GM20431 (cell line): ENCODE results near the gene TNRC6C.

Experiments
- in situ Hi-C: fragments of 300-500 bp; cut with MseI, MboI; formaldehyde crosslinking; loops from one replicate; pipeline ENCODE4 v1.15.0; 2020; ENCODE audit warnings: low sequenced_read_pairs; ENCODE audit not compliant: unreplicated experiment

TNRC6C gene

DNA sequence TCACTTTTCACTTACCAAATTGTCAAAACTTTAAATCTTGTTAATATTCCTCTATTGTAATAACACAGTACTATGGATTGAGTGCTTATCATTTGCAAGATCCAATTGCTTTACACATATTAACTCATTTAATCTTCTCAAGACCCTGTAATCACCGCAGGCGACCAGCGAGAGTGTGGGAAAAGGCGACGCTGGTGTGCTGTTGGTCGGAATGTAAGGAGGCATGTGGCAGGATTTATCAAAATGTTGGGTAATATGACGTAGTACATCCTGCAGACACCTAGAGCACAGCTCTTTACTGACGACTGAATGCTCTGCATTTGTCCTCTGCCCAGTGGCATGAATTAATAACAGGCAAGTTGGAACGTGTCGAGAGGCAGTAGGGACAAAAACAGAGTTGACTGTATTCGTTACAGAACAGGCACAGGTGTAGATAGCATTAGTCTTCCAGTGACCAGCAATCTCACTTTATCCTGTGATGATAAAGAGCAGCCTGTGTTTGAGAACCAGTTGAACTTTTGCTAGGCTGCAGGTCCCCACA lies 80.3 kb downstream of the TNRC6C start:
- in situ Hi-C loops, result no loop called here

DNA sequence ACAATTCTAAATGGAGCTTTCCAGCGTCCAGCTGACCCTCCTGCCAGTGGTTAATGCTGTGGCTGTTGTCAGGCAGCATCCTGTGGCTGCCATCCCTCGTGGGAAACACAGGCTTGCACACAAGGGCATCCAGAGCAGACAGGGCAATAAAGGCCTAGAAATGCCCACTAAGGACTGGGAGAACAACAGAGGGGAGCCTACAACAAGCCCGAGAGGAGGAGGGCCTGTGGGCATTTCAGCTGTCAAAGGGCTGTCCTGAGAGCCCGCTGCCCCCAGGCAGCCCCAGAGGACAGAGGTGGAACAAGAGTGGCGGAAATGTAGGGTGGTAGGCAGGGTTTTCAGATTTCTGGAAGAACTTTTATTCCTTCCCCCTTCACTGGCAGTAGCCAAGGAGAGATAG lies 81.1 kb downstream of the TNRC6C start:
- in situ Hi-C loops, result no loop called here

DNA sequence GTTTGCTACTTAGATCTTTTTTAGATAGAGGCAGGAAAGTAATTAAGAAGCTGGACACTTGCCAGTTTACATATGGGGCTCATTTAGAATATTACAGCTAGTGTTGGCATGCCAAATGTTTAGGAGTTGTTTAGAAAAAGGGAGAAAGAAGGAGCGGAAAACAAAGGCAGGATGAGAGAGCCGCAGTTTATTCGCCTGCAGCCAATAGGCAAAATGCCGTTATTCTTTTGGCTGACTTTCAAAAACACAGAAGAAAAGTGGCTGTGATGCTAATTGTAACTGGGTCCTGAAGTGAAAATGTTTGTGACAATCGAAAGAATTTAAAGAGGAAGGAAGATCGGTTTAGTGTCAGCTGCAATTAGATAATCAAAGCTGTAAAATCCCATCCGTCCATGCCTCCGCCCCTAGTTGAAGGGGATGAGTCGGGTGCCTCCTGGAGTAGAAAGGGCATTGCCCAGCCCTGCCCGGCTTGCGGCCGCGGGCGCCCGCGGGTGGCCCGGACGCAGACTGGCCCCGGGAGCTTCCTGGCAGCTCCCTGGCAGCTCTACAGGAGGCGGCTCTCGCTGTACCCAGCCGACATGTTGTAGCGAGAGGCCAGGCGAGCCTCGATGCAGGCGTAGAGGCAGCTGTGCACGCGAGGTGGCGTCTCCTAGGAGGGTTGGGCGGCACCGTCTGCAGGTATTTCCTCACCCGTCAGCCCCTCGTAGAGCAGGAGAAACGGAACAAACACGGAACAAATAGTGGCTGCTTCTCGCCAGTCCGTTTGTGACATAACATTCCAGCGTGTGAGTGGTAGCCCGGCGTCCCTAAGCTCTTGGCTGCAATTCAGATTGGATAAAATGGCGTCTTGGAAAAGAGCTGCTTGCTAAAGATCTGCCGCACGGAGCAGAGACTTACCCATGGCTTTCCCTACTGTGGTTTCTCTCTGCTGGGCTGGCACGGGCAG lies 82.2 kb downstream of the TNRC6C start:
- in situ Hi-C loops, result no loop called here

DNA sequence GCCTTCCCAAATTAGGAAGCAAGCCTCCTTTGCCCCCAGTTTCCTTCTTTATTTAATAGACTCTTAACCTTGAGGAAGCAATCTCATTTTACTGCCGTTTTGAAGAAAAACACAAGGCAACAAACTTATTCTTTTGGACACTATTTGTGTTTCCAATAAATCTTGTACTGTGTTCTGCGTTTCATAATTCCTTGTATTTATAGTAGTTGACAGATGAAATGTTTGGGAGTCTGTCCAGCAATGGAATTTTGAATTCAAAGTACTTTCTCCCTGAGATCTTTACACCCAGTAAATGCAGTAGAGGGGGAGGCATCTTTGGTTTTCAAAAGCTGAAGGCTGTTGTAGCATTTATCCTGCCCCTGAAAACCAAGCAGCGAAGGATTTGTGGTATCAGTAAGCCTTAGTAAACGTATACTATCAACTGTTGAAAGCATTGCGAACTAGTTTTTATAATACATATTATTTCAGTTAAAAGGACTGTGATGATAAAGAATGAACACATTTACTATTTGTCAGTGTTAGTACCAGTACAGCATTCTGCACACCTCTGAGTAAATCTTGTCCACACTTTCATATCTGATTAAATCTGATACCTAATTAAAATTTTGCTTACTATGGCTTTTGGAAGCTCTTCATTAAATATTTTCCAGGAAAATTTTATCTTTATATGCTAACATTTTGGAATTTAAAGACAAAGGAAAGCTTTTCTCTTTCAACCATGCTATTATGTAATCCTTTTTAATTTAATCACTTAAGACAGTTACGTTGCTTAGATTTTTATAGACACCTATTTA lies 83.1 kb downstream of the TNRC6C start:
- in situ Hi-C loops, result no loop called here

DNA sequence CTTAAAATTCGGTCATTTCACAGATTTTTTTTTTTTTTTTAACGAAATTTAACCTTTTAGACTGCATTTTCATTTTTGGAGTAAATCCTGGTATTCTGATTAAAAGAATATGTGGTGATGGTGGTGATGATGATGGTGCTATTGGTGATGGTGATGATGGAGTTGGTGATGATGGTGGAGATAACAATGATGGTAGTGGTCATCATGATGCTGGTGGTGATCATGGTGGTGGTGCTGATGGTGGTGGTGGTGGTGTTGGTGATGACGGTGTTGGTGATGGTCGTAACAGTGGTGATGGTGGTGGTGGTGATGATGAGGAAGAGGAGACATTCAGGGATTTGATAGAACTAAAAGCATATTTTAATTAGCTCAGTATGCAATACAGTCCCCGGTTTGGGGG lies 84.0 kb downstream of the TNRC6C start:
- in situ Hi-C loops, result no loop called here

DNA sequence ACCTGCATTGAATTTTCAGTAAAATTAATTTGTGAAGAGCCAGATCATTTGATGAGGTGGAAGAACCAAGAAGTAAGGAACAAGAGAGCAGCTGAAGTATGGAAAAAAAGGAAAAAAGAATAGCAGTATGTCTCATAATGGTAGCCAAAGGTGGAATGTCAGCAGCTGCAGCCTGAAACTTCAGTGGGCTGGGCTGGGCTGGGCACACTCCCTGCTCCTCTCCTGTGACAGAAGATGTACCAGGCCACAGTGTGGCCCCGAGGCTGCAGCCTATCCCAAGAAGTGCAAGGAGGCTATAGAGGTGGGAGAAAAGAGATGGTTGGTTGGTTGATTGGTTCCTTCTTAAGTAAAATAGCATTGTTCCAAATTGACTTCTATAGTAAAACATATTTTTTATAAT lies 84.5 kb downstream of the TNRC6C start:
- in situ Hi-C loops, result no loop called here

DNA sequence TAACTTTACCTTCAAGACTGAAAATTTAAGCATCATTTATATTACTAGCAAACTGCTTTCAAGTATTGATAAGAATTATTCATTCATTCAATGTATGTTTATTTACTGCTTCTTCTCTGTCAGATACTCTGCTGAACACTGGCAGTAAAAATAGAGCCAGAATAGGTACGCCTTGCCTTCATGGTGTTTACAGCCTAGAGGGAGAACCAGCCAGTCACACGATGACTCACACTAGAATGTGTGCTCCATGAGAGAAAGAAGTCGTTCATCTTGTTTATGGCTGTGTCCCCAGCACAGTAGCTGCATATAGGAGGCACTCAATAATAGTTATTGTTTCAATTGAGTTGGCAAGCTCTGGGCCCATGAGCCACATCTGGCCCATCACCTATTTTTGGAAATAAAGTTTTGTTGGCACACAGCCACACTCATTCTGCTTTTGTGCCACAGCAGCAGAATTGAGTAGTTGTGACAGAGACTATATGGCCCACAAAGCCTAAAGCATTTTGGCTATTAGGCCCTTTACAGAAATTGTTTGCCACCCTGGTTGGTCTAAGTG lies 85.9 kb downstream of the TNRC6C start:
- in situ Hi-C loops, result no loop called here

DNA sequence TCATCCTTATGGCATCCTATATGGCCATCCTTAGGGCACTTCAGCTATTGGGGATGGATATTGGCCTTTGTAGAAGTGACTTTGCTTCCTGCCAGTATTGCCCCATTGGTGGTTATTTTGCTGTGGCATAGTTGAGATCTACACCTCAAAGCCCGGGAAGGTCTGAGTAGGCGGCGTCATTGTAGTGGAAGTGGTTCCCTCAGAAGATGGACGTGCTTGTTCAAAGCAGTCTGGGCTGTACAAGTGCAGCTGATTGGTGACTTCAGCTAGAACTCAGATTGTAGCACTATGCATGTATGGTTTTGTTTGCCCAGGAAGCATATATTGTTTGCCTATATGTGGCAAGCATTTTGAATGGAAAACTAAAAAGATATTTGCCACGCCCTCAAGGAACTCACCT lies 86.8 kb downstream of the TNRC6C start:
- in situ Hi-C loops, result no loop called here

DNA sequence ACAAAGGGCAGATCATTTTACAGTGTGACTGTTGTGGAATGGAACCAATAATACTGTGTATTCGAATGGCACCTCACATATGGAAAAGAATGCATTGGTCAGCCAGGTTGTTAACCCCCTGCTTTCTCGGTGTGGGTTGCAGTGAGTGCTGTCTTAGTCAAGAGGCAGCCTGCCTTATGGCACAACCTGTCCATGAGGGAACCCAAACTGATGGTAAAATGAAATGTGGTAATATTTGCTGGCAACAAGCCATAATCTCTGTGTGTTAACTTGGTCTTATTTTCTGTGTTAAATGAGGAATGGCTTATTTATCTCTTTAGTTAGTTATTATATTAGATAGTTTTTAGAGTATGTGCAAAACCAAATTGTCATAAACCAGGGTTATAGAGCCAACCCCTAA lies 88.4 kb downstream of the TNRC6C start:
- in situ Hi-C loops, result no loop called here

DNA sequence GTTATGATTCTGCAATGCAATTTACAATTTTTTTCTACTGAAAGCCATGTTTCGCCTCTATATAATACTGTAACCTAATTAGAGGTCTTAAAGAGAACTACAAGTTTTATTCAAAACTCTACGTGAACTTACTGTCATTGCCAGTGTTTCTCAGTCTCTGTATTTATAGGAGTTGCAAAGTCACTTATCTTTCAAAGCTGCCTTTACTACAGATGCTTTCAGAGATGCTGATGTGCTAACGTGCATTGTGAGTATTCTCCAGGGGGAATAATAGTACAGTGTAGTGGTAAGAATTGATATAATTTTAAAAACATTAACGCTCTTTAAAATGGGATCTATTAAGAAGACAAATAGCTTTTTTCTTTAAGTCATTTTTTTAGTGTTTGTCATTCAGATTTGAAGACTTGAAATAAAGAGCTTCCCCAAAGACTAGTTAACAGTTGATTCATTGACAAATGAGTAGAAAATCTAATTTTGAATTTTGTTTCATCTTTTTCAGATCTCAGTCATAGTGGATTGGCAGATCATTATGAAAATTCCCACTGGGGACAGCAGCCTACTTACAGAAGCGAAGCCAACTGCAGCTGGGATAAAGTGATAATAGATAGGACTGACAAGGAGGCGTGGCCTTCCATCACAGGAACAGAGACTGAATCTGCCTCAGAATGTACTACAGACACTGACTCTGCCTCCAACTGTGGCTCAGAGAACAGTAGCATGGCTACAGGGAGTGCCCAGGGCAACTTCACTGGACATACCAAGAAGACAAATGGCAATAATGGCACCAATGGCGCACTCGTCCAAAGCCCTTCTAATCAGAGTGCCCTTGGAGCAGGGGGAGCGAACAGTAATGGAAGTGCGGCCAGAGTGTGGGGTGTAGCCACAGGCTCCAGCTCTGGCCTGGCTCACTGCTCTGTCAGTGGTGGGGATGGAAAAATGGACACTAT lies 90.1 kb downstream of the TNRC6C start:
- in situ Hi-C loops, result no loop called here

DNA sequence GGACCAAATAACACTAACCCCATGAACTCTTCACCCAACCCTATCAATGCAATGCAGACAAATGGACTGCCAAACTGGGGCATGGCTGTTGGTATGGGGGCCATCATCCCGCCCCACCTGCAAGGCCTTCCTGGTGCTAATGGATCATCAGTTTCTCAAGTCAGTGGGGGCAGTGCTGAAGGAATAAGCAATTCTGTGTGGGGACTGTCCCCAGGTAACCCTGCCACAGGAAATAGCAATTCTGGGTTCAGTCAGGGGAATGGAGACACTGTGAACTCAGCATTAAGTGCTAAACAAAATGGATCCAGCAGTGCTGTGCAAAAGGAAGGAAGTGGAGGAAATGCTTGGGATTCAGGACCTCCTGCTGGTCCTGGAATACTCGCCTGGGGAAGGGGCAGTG lies 91.1 kb downstream of the TNRC6C start:
- in situ Hi-C loops, result no loop called here

DNA sequence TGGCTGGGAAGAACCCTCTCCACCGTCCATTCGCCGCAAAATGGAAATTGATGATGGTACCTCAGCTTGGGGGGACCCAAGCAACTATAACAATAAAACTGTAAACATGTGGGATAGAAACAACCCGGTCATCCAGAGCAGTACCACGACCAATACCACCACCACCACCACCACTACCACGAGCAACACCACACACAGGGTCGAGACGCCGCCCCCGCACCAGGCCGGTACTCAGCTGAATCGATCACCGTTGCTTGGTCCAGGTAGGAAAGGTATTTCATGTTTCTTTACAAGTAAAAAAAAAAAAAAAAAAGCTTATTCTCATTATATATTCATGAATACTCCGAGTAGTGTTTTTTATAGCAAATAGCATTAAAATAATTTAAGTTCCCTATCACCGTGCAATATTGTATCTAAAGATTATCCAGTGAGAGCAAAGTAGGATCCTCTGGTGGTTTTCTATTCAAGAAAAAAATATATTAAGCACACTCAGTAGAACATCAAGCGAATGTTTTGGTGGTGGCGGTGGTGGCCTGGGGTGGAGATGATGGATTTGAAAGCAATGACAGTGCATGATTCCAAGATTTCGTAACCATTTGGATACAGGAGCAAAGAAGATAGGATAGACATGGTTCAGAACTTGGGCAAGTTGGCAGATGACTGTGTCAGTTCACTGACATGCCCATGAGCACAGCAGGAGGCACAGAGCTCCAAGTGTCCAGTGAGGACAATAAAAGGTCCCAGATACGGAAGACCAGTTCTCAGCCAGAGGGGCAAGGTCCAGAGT lies 92.9 kb downstream of the TNRC6C start:
- in situ Hi-C loops, result no loop called here

DNA sequence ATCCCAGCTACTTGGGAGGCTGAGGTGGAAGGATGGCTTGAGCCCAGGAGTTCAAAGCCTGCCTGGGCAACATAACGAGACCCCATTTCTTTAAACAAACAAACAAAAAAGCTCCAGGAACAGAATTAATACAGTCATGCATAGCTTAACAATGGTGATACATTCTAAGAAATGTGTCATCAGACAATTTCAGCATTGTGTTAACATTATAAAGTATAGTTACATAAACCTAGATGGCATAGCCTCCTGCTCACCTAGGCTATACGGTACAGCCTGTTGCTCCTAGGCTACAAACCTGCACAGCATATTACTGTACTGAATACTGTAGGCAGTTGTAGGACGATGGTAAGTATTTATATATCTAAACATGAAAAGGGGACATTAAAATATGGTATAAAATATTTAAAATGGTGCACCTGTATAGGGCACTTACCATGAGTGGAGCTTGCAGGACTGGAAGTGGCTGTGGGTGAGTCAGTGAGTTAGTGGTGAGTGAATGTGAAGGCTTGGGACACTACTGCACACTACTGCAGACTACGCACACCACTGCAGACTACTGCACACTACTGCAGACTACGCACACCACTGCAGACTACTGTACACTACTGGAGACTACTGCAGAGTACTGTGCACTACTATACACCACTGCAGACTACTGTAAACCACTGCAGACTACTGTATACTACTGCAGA lies 95.4 kb downstream of the TNRC6C start:
- in situ Hi-C loops, result no loop called here

DNA sequence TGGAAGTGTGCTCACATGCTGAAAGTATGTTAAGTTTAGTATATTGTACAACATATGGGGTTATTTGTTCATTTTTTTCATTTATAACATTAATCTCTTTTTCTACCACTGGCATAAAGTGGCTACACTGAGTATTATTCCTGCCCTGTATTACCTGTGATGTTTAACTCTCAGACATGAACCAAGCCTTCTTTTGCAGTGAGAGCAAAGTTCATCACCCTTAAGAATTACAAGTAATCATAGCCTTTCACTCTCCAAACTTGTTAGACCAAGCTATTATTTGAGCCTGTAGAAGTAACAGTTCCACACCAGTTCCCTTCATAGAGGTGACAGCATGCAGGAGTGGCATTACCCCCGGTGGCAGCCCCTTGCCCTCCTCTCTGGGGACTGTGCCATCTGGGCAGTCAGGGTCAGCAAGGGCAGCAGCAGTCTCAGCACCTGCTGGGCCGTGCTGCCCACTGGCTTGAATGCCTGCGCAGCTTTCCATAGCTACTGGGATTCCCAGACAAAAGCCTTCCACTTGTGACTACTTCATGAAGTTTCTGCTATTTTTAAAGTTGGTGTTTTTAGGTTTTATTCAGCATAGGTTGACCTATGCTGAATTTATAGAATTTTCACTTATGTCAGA lies 98.7 kb downstream of the TNRC6C start:
- in situ Hi-C loops, result no loop called here

DNA sequence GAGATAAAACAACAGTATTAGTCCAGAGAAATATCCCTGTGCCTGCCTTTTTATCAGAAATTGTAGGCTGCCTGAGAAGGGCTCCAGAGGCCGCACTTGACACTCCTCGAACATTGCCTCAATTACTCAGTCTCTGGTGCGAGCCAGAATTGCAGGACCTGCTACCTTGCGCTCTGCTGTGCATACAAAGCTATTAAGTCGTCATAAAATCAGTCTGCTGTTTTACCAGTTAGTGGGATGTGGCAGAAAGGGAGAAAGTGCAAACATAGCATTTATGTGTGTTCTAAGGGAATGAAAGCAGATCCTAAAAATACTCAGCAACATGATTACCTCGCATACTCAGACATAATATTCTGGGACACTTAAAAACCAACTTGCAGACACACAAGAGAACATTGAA lies 99.5 kb downstream of the TNRC6C start:
- in situ Hi-C loops, result no loop called here

DNA sequence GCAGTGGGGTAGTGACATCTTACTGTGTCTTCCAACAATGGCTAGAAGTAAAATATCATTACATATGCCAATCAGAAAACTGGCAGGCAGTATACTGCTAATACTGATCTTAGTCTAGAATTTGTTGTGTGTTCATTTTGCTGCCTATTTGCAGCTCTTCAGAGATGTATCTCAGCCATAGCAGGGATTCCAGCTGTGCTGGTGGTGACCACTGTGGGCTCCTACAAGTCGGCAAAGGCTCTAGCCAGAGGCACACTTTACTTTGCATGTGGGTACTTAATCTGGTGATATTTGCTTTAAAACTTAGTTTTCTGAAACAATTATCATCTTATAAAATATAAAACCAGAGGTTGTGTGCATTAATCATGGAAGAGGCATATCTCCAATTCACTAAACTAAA lies 100.1 kb downstream of the TNRC6C start:
- in situ Hi-C loops, result no loop called here

DNA sequence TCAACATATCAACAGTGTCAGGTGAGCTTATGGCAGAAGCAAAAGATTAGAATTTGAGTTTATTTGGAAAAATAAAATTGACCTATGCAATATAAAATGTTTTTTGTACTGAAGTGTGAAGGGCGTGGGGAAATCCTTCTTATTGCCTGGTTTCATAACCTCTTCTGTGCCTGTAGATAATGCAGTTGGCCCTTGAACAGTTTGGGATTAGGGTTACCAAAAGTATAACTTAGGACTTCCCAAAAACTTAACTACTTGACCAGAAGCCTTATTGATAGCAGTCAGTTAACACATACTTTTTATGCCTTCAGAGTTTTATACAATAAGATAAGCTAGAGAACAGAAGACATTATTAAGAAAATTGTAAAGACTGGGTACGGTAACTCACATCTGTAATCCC lies 104.1 kb downstream of the TNRC6C start:
- in situ Hi-C loops, result no loop called here

DNA sequence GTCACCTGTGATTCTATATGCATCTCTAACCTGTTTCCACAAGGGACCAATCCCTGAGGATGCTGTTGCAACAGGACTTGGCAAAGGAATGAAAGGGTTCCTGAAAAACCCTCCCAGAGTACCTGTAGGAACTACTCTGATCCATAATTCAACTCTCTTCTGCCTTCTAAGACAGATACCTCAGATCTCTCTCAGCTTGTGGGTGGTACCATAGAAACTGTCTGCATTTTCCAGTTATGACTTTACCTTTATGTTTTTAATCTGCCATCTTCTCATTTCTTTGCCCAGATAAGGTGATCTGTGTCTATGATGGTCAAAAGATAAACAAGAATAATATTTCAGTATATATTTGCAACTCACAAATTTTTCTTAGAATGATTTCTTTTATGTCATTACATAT lies 105.0 kb downstream of the TNRC6C start:
- in situ Hi-C loops, result no loop called here
